Activated T-cell treated with anti-CD3 and anti-CD28 coated beads for 48 hours (primary cell): ENCODE results near the gene IBA57.

Source experiments
- DNase-seq: peaks from one replicate; pipeline ENCODE4 v3.0.0-alpha.2; 2020; ENCODE audit warnings: low read depth

Gene IBA57

DNA sequence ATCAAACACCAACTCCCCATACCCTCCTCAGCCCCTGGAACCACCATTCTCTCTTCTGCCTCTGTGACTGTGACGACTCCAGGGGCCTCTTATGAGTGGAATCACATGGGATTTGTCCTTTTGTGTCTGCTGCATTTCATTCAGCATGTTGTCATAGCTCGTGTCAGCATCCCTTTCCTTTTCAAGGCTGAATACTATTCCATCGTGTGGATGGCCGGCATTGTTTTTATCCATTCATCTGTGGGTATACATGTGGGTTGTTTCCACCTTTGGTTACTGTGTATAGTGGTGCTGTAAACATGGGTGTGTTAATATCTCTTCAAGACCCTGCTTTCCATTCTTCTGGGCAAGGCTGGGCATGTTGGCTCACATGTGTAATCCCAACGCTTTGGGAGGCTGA is 25.2 kb downstream of the IBA57 start:
- no peak for DNase-seq

DNA sequence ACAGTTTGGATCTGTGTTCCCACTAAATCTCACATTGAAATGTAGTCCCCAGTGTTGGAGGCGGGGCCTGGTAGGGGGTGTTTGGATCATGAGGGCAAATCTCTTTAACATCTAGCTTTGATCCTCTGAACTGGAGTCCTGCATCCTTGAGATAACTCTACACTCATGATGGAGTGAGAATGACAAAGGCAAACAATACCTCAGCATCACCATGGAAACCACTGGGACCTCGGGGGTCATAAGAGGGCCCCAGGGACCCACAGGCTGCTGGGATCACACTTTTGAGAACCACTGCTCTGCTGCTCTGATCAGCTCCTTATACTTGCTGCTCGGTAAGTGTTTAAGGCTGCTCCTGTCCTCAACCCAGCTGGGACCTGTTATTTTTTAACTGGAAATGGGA is 28.8 kb downstream of the IBA57 start:
- DNase-seq, result no peak

DNA sequence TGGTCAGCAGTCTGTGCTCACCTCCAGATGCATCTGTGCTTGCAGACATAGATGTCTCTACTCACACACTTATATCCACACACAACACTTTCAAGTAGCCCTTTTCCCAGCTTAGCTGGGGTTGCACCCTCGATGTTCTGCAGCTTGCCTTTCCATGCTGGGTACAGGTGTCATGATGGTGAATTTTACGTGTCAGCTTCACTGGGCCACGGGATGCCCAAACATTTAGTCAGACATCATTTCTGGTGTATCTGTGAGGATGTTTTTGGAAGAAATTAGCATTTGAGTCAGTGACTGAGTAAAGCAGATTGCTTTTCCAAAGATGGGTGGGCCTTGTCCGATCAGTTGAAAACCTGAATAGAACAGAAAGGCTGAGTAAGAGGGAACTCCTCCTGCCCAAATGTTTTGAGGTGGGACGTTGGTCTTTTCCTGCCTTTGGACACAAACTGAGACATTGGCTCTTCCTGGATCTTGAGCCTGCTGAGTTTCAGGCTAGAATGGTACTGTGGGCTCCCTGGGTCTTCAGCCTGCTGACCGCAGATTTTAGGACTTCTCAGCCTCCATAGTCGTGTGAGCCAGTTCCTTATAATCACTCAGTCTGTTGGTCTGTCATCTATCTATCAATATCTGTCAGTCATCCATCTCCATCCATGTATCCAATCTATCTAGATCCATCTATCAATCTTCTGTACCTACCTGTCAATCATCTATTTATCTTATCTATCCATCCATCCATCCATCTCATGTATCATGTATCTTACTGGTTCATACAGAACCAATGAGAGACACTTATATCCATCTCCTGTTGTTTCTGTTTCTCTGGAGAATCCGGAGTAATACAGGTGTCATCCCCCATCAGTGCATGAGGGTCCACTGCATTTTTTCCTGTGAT is 29.6 kb downstream of the IBA57 start:
- no peak for DNase-seq

DNA sequence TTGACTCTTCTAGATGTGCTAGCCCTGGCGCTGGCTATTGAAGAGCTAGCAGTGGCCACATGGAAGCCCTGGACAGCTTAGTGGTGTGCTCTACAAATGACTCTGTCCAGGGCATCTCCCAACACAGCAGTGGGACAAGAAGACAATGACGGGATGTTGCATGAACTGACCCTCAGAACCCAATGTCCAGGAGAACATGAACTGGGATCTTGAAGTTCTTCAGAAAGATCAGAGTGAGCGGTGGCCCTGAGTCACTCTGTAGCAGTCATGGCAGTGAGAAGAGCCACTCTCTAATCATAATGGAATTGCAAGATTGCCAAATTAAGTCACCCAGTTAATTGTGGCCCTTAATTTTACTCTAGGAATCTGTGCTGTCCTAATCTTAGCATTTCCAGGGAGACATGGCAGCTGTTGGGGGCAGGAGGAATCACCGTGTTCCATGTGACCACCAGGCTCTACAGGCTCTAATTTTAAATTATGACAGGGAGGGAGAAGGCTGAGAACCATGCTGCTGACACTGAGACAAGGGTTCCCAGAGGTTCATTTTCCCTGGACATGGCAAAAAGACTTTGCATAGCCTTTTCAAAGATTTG is 32.0 kb downstream of the IBA57 start:
- DNase-seq, result no peak

DNA sequence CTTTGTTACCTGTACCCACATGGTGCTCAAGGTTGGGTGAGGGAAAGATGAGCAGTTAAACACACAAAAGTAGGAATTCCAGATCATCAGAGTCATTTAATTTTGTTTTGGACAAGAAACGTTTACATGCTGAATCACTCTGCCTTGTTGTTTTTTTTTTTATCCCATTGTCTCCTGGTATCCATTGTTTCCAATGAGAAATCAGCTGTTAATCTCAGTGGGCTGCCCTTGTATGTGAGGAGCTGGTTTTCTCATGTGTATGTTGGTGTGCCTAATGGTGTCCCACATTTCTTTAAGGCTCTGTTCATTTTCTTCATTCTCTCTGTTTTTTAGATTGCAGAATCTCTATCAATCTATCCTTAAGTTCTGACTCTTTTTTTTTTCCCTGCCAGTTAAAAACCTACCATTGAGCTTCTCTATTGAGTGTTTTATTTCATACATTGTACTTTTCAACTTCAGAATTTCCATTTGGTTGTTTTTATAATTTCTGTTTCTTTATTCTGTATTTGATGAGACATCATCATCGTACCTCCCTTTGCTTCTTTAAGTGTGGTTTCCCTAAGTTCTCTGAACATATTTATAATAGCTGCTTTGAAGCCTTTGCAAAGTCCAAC is 33.5 kb downstream of the IBA57 start:
- no peak for DNase-seq

DNA sequence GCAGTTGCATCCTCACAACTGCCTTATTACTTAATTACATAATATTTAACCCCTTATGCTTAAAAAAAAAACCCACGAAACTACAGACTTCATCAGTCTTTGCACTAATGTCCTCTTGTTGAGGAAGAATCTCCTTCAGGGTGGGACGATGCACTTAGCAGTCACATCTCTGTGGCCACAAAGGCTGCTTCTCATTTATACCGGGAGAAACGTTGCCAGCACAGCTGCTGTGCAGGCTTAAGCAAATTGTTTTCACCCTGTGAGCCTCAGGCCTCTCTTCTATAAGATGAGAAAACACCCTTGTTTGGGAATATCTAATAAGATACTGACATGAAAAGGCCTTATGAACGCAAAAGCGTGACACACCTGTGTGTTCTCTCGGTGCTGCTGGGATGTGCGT is 39.4 kb downstream of the IBA57 start:
- no peak for DNase-seq

DNA sequence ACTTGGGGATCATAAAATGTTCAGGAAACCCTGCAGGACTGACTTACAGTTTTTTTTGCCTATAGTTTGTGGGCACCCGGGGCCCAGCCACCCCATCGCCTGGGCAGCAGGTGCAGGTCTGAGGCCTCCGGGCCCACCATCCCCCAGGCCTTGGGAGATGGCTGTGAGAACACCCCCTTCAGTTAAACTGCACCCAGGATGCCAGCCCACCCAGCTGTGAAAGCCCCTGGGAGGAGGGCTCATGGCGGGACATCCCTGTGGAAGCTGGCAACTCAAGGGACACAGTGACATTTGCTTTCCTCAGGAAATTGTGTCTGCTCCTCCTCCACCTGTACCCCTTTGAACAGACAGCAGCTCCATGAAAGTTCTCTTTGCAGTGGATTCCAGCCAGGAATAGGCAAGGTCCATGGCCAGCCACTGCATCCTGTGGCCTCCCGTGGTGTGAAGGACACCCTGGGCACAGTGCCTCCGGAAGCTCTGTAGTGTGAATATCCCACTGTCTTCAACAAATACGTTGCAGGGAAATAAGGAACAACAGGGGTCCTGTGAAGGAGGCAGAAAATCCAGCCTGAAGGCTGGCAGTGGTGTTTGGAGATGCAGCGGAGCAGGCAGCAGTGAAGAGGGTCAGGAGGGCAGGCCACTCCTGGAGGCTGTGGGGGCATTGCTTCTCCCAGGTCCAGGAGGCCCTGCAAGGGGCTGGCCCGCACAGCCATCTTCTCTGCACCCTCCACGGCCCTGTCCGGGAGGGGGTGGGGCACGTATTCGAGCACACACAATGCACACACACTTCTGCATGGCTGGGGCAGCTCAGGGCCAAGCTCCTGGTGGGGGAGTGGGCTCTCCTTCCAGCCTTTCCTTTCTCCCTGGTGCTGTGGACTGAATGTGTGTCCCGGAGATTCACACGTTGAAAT is 40.2 kb downstream of the IBA57 start:
- DNase-seq, result no peak

DNA sequence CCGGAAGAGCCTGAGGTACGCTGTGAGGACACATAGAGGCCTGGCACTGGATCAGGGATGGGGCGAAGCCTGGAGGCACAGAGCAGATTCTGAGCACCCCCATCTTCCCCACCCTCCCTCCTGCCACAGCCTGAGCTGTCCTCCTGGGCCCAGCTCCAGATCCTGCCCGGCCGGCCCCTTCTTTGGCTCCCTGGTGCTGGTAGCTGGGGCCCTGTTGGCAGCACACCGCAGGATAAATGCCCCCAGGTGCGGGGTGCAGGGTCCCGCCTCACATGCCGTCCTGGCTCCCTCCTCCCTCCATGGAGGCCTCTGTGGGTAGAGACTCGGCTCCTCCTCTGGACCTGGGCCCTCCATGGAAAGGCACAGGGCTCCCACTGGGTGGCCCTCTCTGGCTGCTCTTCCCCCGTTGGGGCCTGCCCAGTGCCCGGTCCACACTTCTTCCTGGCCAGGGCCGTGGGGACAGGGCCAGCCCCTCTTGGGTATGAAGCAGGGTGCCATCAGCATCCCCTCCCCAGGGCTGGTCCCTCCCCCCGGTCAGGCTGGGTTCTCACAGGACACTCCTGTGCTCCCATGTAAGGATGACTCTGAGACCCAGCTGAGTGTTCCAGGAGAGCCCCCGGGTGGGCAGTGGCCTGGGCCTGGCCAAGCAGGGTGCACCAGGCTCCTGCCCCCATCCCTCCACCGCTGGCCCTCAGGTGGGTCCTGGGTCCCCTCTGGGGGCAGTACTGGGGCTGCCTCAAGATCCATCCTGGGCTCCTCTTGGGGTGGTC is 41.2 kb downstream of the IBA57 start:
- no peak for DNase-seq

DNA sequence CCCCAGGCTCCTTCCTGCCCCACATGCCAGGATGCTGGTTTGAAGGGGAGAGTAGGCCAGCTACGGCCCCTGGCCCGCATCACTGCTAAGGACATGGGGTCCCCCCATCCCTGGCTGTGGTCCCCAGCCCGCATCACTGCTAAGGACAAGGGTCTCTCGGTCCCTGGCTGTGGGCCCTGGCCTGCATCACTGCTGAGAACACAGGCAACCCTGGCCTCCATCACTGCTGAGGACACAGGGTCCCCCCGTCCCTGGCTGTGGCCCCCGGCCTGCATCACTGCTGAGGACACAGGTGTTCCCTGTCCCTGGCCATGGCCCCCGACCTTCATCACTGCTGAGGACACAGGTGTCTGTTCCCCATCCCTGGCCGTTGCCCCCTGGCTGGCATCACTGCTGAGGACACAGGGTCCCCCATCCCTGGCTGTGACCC is 41.8 kb downstream of the IBA57 start:
- no peak for DNase-seq

DNA sequence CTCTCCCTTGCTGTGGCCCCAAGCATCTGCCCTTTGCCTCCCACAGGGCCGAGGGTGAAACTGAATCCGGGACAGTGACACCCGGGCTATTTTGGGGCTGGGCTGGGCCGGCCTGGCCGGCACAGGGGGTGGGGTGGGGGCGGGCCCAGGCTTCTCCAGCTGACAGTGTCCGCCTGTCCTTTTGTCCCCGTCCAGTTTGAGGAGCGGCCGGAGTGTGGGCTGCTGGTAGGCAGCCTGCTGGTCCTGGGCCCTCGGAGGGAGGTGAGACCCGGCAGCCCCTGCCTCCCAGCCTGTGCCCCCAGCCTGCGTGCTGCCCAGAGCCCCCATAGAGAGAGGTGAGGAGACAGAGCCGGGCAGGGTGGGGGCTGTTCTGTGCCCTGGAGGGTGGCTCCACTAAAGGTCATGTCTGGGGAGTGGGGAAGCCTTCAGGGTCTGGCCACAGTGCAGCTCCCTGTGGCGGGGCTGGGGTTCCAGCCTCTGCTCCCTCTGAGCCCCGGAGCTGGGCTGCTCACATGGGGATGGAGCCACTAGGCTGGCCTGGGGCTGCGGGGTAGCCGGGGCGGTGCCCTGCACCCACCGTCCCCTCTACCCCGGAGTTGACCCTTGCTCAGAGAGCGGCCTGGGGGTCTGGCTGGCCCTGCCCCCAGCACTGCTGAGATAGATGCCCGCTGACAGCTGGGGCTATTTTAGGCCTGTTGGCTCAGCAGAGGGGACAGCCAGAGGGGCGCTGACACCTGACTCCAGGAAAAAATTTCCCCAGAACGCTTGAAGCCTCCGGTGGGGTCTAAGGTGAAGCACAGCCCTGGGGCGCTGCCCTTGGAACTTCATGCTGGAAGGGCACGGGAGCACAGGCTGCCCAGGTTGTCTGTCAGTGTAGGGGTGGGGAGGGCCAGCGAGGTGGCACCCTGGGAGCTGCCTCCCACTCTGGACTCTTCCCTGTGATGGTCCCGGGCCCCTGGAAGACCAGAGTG is 42.5 kb downstream of the IBA57 start, which contains the start of gene OBSCN:
OBSCN (plus strand) TSS at position 194 of the 971 bp plus-strand sequence. CDS start 3,740 bp downstream, outside the sequence.
- no peak for DNase-seq

DNA sequence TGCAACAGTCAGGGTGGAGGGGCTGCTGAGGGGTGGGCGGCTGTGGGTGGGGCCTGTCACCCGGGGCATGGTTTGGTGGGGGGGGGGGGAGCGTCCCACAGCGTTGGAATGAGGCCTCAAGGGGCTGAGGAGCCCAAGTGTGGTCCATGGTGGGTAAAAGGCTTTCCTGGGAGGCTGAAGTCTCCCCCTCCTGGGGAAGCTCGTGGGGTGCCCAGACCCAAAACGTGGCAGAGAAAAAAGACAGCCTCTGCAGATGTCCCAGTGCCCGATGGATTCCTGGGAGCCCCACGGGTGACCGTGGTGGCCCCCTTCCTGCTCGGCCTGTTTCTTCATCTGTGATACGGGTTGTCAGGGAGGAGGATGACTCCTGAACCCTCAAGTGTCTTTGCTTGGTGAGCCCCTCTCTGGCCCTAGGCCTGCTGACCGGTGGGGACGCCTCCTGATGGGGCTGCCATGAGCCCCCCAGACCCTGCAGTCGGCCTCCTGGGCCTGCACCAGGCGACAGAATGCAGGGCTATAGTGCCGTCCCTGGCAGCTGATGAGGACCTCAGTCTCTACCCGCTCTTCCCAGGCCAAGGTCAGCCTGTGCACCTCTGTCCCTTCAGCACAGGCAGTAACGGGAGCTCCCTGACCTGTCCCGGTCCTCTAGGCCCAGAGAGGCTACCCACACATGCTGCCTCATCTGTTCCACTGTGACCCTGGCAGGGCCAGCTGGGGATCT is 43.4 kb downstream of the IBA57 start:
- DNase-seq, result no peak

DNA sequence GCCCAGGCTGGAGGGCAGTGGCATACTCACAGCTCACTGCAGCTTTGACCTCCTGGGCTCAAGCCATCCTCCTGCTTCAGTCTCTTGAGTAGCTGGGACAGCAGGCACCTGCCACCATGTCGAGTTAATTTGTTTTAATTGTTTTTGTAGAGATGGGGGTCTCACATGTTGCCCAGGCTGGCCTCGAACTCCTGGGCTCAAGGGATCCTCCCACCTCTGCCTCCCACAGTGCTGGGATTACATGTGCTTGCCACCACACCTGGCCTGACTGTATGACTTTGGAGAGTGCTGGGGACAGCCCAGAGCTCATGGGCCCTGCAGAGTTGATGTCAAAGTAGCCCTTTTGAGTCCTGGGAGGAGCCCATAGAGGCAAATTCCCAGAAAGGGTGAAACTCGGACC is 44.1 kb downstream of the IBA57 start:
- no peak for DNase-seq

DNA sequence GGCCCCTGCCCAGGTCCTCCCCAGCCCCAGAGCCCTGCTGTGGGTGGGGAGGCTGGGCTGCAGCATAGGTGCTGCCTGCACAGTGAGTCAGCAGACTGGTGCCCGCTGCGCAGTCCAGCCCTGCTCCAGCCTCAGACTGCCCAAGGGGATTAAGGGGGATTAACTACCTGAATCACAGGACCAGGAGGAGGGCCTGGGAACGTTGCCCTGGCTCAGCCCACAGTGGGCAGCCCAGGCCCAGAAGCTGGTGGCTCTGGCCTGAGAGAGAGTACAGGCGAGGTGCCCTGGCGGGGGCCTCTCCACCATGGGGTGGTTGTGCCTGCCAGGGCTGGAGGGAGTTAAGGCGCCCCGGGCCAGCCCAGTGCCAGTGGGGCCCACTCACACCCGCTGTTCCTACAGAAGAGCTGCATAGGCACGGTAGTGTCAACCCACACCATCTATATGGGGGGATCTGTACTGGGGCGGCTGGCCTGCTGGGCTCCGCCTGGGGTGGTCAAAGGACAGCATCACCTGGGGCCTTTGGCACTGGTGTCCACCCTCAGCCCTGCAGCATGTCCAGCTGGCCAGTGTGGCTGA is 44.6 kb downstream of the IBA57 start:
- no peak for DNase-seq

DNA sequence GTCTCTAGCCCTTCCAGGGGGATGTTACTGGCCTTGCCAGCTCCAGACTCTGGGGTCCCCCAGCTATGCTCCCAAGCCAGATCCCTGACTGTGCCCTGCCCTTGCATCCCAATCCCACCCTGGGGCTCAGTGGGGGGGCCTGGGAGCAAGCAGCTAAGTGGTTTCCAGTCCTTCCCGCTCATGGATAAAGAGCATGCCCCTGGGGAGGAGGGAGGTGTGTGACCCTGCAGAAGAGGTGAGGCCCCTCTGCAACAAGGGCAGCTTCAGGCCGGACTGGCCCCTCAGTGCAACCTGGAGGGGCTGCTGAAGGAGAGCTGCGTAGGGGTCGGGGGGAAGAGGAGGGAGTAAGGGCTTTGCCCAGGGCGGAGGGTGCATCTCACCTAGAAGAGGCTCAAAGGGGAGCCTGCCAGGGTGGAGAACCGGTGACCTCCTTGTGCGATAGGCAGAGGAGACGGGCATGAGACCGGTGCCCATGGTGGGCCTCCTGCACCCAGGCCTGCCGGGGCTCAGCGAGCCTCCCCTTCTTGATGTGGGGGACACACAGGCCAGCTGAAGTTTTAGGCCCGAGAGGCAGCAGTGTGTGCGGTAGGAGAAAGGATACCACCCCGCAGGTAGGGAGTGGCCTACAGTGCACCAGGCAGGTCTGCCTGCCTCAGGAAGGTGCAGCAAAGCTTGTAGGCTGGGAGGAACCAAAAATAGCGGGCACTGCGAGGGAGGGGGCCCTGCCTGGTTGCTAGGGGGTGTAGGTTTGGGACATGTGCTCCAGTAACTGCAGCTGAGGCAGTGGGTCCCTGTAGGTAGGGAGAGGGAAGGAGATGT is 45.3 kb downstream of the IBA57 start:
- DNase-seq, result no peak

DNA sequence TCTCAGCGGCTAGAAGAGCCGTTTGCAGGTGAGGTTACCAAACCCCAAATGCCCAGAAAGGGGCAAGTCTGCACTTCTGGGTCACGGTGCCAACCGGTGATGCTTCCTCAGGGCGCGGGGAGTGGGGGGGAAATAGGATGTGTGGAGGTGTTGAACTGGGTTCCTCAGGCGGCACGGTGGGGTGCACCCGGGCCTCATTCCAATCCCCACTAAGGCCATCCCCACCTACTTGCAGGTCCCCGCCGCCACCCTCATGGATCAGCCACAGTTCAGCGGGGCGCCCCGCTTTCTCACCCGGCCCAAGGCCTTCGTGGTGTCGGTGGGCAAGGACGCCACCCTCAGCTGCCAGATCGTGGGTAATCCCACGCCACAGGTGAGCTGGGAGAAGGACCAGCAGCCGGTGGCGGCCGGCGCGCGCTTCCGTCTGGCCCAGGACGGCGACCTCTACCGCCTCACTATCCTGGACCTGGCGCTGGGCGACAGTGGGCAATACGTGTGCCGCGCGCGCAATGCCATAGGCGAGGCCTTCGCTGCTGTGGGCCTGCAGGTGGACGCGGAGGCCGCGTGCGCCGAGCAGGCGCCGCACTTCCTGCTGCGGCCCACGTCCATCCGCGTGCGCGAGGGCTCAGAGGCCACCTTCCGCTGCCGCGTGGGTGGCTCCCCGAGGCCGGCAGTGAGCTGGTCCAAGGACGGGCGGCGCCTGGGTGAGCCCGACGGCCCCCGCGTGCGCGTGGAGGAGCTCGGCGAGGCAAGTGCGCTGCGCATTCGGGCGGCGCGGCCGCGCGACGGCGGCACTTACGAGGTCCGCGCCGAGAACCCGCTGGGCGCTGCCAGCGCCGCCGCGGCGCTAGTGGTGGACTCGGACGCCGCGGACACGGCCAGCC is 46.2 kb downstream of the IBA57 start:
- DNase-seq, result no peak

DNA sequence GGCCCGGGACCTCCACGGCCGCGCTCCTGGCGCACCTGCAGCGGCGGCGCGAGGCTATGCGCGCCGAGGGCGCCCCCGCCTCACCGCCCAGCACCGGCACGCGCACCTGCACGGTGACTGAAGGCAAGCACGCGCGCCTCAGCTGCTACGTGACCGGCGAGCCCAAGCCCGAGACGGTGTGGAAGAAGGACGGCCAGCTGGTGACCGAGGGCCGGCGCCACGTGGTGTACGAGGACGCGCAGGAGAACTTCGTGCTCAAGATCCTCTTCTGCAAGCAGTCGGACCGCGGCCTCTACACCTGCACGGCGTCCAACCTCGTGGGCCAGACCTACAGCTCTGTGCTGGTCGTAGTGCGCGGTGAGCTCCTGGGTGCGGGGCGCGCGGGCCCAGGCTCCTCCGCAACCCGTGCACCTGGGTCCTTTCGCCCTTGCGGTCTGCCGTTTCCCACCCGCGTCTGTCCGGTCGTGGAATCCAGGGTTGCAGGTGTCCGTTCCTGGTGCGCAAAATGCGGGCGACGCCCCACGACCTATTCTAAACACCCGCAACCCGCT is 46.9 kb downstream of the IBA57 start:
- DNase-seq, result no peak
